Kidney epithelial cell (primary cell): ENCODE results near the gene DAP3. TPM values are rescaled to one million over a fixed set of nuclear protein-coding genes. Genes with fewer than 3 reads are reported as not detected.
"Not testable (repeated sequence)": the region's sequence is repeated elsewhere in the genome, so short reads cannot be mapped to it uniquely, and the experiment has no call there.

ENCODE experiments used
- DNase-seq: peaks from one replicate; pipeline ENCODE4 v3.0.0-alpha.2; 2010; ENCODE audit warnings: low read depth
- H3K27me3 ChIP-seq: 2 replicates; pipeline ENCODE4 v1.6.0; 2011; ENCODE audit warnings: low read length; ENCODE audit not compliant: control insufficient read depth, insufficient read depth
- H3K36me3 ChIP-seq: 2 replicates; pipeline ENCODE4 v1.5.1; 2011; ENCODE audit warnings: low read length; ENCODE audit not compliant: control insufficient read depth, insufficient read depth
- H3K4me3 ChIP-seq: 2 replicates; pipeline ENCODE4 v1.5.1; 2011; ENCODE audit warnings: low read depth, mild to moderate bottlenecking, control low read depth, low read length
- CTCF ChIP-seq: IDR thresholded peaks from 2 replicates; pipeline ENCODE4 v1.5.1; 2011; ENCODE audit warnings: mild to moderate bottlenecking, moderate library complexity, low read length, control low read depth, inconsistent platforms; ENCODE audit not compliant: insufficient read depth, poor library complexity, severe bottlenecking
- total RNA-seq: library from RNA; depleted of rRNA; stranded (reverse); fragments of >200 nt; gene quantifications from 2 replicates; pipeline ENCODE4 v1.2.3, GENCODE V29; 2015

The DAP3 gene
- total RNA-seq, 1 donor from 2014 or later: 134 TPM

- H3K4me3 ChIP-seq: peak overlapping the region; percentile 23
- no peak for DNase-seq
- no peaks in the 10 kb centered on the region for H3K36me3 ChIP-seq
- H3K27me3 ChIP-seq: no peaks in the 10 kb centered on the region
- TF ChIP-seq CTCF: no peak
Measured at GRCh38 chr1:155695072-155695471, 6.2 kb downstream of the DAP3 start.

GRCh38 chr1:155695608-155696007, 6.7 kb downstream of the DAP3 start:
- DNase-seq: no peak
- Histone ChIP-seq H3K27me3 (no peaks in the 10 kb centered on the region), H3K36me3 (no peaks in the 10 kb centered on the region), H3K4me3 (no peak overlapping the region)
- no peak for TF ChIP-seq CTCF

- no peaks in the 10 kb centered on the region for H3K27me3 ChIP-seq
- TF ChIP-seq CTCF: no peak
- H3K4me3 ChIP-seq: no peak overlapping the region
- no peak for DNase-seq
- no peaks in the 10 kb centered on the region for H3K36me3 ChIP-seq
Measured at GRCh38 chr1:155696524-155696923, 7.6 kb downstream of the DAP3 start.

- Histone ChIP-seq H3K27me3 (no peaks in the 10 kb centered on the region), H3K4me3 (no peak overlapping the region), H3K36me3 (no peaks in the 10 kb centered on the region)
- DNase-seq: no peak
- TF ChIP-seq CTCF: no peak
Measured at GRCh38 chr1:155697046-155697445, 8.2 kb downstream of the DAP3 start.

- not testable (repeated sequence) for H3K4me3 ChIP-seq, DNase-seq, H3K27me3 ChIP-seq, H3K36me3 ChIP-seq
Measured at GRCh38 chr1:155697616-155698015, 8.7 kb downstream of the DAP3 start.

- Histone ChIP-seq H3K27me3 (no peaks in the 10 kb centered on the region), H3K4me3 (no peak overlapping the region)
- no peak for DNase-seq
Measured at GRCh38 chr1:155698382-155699038, 9.6 kb downstream of the DAP3 start.

GRCh38 chr1:155699062-155699461, 10.2 kb downstream of the DAP3 start:
- not testable (repeated sequence) for H3K27me3 ChIP-seq, H3K36me3 ChIP-seq, H3K4me3 ChIP-seq, DNase-seq

More at GRCh38 chr1:155698382-155699038, 9.6 kb downstream of the DAP3 start:
- TF ChIP-seq CTCF: no peak
- H3K36me3 ChIP-seq: no peaks in the 10 kb centered on the region

GRCh38 chr1:155701675-155702074, 12.8 kb downstream of the DAP3 start:
- not testable (repeated sequence) for DNase-seq, H3K27me3 ChIP-seq, H3K36me3 ChIP-seq, H3K4me3 ChIP-seq
